Spleen (tissue), 11 donors: ENCODE results near the gene CASKIN2. TPM values are rescaled to one million over a fixed set of nuclear protein-coding genes. Genes with fewer than 3 reads are reported as not detected.

Source experiments
- DNase-seq: peaks from one replicate; pipeline ENCODE4 v3.0.0-alpha.2; 2020
- H3K27ac ChIP-seq, 8 donors: fragments of 200-600 bp; sonication (generic) in 7 of 8; 1 replicate in 4 of 8; 2 replicates in 4 of 8; pipeline versions ENCODE4 v1.5.0 to v1.8.0; 2016 to 2021; ENCODE audit warnings: inconsistent platforms in 4 of 8, mild to moderate bottlenecking in 4 of 8, moderate library complexity in 1 of 8
- H3K27me3 ChIP-seq, 7 donors: fragments of 200-600 bp; sonication (generic) in 6 of 7; replicated peaks in 1 of 7; 1 replicate in 4 of 7; 2 replicates in 3 of 7; pipeline versions ENCODE4 v1.5.0 to v1.8.0; 2016 to 2021; ENCODE audit warnings: inconsistent platforms in 3 of 7, mild to moderate bottlenecking in 1 of 7
- H3K36me3 ChIP-seq, 6 donors: fragments of 200-600 bp; sonication (generic) in 5 of 6; 1 replicate in 4 of 6; 2 replicates in 2 of 6; pipeline versions ENCODE4 v1.5.0 to v1.8.0; 2016 to 2021; ENCODE audit warnings: inconsistent platforms in 2 of 6
- H3K4me1 ChIP-seq, 6 donors: fragments of 200-600 bp; sonication (generic) in 5 of 6; 1 replicate in 3 of 6; 2 replicates in 3 of 6; pipeline versions ENCODE4 v1.5.0 to v1.8.0; 2016 to 2021; ENCODE audit warnings: inconsistent platforms in 3 of 6
- H3K4me3 ChIP-seq, 8 donors: fragments of 200-600 bp; sonication (generic) in 7 of 8; 1 replicate in 4 of 8; 2 replicates in 4 of 8; pipeline versions ENCODE4 v1.5.0 to v1.8.0; 2016 to 2021; ENCODE audit warnings: inconsistent platforms in 4 of 8, mild to moderate bottlenecking in 4 of 8, moderate library complexity in 2 of 8
- H3K9me3 ChIP-seq, 8 donors: fragments of 200-600 bp; sonication (generic) in 7 of 8; 1 replicate in 4 of 8; 2 replicates in 4 of 8; pipeline versions ENCODE4 v1.5.0 to v1.8.0; 2016 to 2021; ENCODE audit warnings: inconsistent platforms in 4 of 8
- POLR2A ChIP-seq, 3 donors: fragments of 450-650 bp; IDR thresholded peaks; one replicate each; pipeline ENCODE4 v1.5.1; 2017; ENCODE audit warnings: antibody characterized with exemption in 3 of 3, mild to moderate bottlenecking in 1 of 3
- POLR2AphosphoS5 ChIP-seq, 3 donors: sonication (generic); formaldehyde crosslinking; IDR thresholded peaks; one replicate each; pipeline ENCODE4 v1.5.1; 2017; ENCODE audit warnings: antibody characterized with exemption in 3 of 3
- WGBS, 5 donors: extraction: QIAGEN DNeasy Blood & Tissue Kit in 3 of 5; methylation state at CpG; one replicate each; pipeline versions ENCODE4 v1.1.5 to v1.1.7; 2013 to 2018; 5-methylcytosine and 5-hydroxymethylcytosine counted together
- intact Hi-C: fragments of 100-400 bp; cut with DNase I; formaldehyde crosslinking; loops from one replicate; pipeline ENCODE4 v1.15.0; 2023; ENCODE audit warnings: low total_unique reads
- polyA plus RNA-seq, 3 donors: library from polyadenylated mRNA; stranded (reverse); fragments of 200-250 nt; gene quantifications; one replicate each; pipeline ENCODE4 v1.2.1, GENCODE V29; 2013
- total RNA-seq, 7 donors: library from RNA; depleted of rRNA in 3 of 7; stranded (reverse); fragments of >200 nt in 3 of 7; fragmentation: NEBNext Ultra II Directional in 4 of 7; extraction: Animal tissue kit (Norgen Biotek cat#: 25700) in 4 of 7; gene quantifications; one replicate each; pipeline versions ENCODE4 v1.1.0 to v1.2.1, GENCODE V29; 2016 to 2021
- TF ChIP-seq, protein P1 (sequence below), 11 experiments: fragments of 200-600 bp in 7 of 11; fragments of 450-650 bp in 4 of 11; sonication (generic) in 4 of 11; IDR thresholded peaks in 8 of 11; conservative IDR thresholded peaks in 3 of 11; 1 replicate in 7 of 11; 2 replicates in 4 of 11; pipeline versions ENCODE4 v1.4.0 to v1.8.0; 2016 to 2021; ENCODE audit warnings: antibody characterized with exemption in 11 of 11, inconsistent platforms in 4 of 11, mild to moderate bottlenecking in 1 of 11
- donor health status: healthy with polysubstance abuse.
- donor health status: DM: no; HTN: no; CAD: no; lungs with moderate emphysema.
- donor health status: DM: no; HTN: no; CAD: no.
- donor health status: Bipolar disorder and iron deficiency.
- donor health status: healthy.
- donor health status: DM: no; HTN: no; CAD: no.
- donor health status: DM: yes; HTN: yes; CAD: no.

Gene CASKIN2
- total and polyA plus RNA-seq, 10 donors, result 4.7 to 135 (median 41.9) TPM

DNA sequence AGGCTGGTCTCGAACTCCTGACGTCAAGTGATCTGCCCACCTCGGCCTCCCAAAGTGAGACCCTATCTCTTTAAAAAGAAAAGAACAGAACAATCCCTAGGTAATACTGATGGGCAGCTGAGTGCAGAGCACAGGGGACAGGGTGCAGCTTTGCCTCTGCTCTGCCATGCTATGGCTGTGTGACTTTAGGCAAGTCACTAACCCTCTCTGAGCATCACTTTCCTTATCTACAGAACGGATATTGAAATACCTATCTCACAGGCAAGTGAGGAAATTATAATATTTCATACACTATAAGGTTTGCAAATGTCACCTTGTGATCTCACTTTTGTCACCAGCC is 4.1 kb downstream of the CASKIN2 start:
- H3K27me3 ChIP-seq, result peaks cover 0 to 18% (median 0%) of the 10 kb centered on the region in 7 donors
- TF ChIP-seq POLR2AphosphoS5 (IDR thresholded peaks at IDR 0.05) (no peak), POLR2A (IDR thresholded peaks at IDR 0.05) (no peak)
- TF ChIP-seq, protein P1, sequence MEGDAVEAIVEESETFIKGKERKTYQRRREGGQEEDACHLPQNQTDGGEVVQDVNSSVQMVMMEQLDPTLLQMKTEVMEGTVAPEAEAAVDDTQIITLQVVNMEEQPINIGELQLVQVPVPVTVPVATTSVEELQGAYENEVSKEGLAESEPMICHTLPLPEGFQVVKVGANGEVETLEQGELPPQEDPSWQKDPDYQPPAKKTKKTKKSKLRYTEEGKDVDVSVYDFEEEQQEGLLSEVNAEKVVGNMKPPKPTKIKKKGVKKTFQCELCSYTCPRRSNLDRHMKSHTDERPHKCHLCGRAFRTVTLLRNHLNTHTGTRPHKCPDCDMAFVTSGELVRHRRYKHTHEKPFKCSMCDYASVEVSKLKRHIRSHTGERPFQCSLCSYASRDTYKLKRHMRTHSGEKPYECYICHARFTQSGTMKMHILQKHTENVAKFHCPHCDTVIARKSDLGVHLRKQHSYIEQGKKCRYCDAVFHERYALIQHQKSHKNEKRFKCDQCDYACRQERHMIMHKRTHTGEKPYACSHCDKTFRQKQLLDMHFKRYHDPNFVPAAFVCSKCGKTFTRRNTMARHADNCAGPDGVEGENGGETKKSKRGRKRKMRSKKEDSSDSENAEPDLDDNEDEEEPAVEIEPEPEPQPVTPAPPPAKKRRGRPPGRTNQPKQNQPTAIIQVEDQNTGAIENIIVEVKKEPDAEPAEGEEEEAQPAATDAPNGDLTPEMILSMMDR (IDR thresholded peaks at IDR 0.05 in 8 of 11, conservative IDR thresholded peaks at IDR 0.05 in 3 of 11), result no peak
- H3K36me3 ChIP-seq, result peaks cover 0 to 42% (median 0%) of the 10 kb centered on the region in 6 donors
- intact Hi-C loops, result loop anchor here (10.0 kb wide), 1 partner anchor 86 kb away; no protein-coding TSS in a partner anchor
- H3K4me3 ChIP-seq, result peak overlapping the region in 6 of 8 donors; percentile 82 to 99 (median 96)
- peaks cover 0 to 95% (median 54%) of the 10 kb centered on the region in 6 donors for H3K4me1 ChIP-seq
- 79 to 89% (median 85%) methylated on average over 4 of the region's 4 CpGs for WGBS, 5 donors
- peak overlapping the region in 7 of 8 donors; percentile 55 to 90 (median 83) for H3K27ac ChIP-seq
- H3K9me3 ChIP-seq, result no peaks in the 10 kb centered on the region
- no peak for DNase-seq

DNA sequence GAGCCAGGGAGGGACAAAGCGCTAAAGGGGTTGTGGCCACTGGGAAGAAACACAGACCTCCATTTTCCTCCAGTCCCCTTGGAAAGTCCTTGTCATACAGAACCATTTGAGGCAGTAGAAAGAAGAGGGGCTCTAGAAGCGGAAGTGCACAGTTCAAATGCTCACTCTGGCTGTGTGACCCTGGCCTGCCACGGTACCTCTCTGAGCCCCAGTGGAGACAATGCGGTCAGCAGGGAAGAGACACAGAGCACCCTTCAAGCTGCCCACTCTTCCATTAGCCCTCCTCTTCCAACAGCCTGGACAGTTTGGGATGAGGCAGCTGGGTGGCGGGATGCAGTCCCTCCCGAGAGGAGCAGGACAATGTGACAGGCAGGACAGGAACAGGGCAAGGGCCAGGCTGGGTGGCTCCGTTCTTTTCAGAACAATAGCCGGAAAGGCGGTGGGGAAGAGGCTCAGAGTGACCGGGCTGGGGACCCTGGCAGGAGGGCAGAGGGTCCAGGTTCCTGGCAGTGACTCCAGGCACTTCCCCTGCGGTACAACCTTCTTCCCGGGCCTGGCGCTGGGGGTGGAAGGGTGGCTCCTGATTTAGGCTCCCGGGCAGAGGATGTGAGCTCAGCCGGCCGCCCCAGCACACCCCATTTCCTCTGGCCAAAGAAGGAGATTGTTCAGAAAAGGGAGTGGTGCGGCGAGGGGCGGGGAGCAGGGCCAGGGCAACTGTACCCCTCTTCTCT is 5.6 kb downstream of the CASKIN2 start:
- H3K36me3 ChIP-seq, result peaks cover 0 to 57% (median 0%) of the 10 kb centered on the region in 6 donors
- peak overlapping the region; percentile 1 to 57 (median 19) for H3K4me3 ChIP-seq
- TF ChIP-seq POLR2AphosphoS5 (IDR thresholded peaks at IDR 0.05), result peak; percentile 84 to 88 (median 85)
- TF ChIP-seq, protein P1 (IDR thresholded peaks at IDR 0.05 in 8 of 11, conservative IDR thresholded peaks at IDR 0.05 in 3 of 11), result no peak
- no peak for TF ChIP-seq POLR2A (IDR thresholded peaks at IDR 0.05)
- intact Hi-C loops, result loop anchor here (10.0 kb wide), 1 partner anchor 85 kb away; no protein-coding TSS in a partner anchor
- H3K27me3 ChIP-seq, result peaks cover 0 to 5% (median 0%) of the 10 kb centered on the region in 7 donors
- peaks cover 0 to 96% (median 52%) of the 10 kb centered on the region in 6 donors for H3K4me1 ChIP-seq
- H3K27ac ChIP-seq, result peak overlapping the region; percentile 55 to 90 (median 80)
- H3K9me3 ChIP-seq, result no peaks in the 10 kb centered on the region
- 67 to 82% (median 78%) methylated on average over 19 of the region's 19 CpGs for WGBS, 5 donors
- peak; percentile 88 for DNase-seq

DNA sequence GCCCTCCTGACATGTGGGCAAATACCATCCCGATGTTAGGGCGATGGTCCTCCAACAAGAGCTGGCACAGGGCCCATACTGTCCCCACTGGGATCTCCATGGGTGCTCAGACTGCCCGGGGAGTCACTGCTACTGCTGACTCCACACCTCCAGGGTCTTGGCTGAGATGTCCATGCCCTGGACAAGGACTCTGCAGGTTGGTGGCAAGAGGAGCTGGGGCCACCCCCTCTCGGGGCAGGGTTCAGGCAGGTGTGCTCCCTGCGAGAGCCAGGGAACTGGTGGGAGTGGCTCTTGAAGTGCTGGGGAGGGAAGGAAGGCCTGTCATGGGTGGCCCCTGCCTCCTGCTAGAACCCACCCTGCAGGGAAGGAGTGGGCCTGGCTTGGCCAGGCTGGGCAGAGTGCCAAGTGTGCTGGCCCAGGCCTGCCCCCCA is 6.4 kb downstream of the CASKIN2 start:
- H3K4me1 ChIP-seq, result peaks cover 0 to 96% (median 55%) of the 10 kb centered on the region in 6 donors
- TF ChIP-seq, protein P1 (IDR thresholded peaks at IDR 0.05 in 8 of 11, conservative IDR thresholded peaks at IDR 0.05 in 3 of 11), result no peak
- TF ChIP-seq POLR2A (IDR thresholded peaks at IDR 0.05), result no peak
- TF ChIP-seq POLR2AphosphoS5 (IDR thresholded peaks at IDR 0.05), result peak in 1 of 3 donors; percentile 5
- peak; percentile 61 for DNase-seq
- intact Hi-C loops, result no loop called here
- no peaks in the 10 kb centered on the region for H3K9me3 ChIP-seq
- 64 to 82% (median 70%) methylated on average over 2 to 5 of the region's 5 CpGs for WGBS, 5 donors
- peaks cover 0 to 65% (median 0%) of the 10 kb centered on the region in 6 donors for H3K36me3 ChIP-seq
- H3K27me3 ChIP-seq, result no peaks in the 10 kb centered on the region
- H3K27ac ChIP-seq, result peak overlapping the region; percentile 41 to 90 (median 80)
- H3K4me3 ChIP-seq, result peak overlapping the region in 6 of 8 donors; percentile 5 to 57 (median 24)
